ENCODE data around the gene ARMH1.

DNA sequence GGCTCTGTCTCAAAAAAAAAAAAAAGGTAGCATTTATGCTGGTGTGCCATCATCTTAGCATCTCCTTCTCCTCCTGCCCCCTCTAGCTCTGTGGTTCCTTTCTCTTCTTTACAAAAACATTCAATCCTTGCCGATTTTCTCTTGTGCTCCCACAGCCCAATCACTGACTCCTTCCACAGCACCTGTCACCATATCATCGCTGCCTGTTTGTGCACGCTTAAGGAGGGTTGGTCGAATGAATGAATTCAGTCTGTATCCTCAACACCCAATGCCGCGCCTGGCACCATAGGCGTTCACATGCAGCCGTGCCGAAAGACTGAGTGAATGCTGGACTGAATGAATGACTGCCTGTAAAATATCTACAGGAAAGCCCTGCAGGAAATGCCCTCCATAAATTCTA is 48.5 kb downstream of the ARMH1 start:
- TF ChIP-seq, protein P1, sequence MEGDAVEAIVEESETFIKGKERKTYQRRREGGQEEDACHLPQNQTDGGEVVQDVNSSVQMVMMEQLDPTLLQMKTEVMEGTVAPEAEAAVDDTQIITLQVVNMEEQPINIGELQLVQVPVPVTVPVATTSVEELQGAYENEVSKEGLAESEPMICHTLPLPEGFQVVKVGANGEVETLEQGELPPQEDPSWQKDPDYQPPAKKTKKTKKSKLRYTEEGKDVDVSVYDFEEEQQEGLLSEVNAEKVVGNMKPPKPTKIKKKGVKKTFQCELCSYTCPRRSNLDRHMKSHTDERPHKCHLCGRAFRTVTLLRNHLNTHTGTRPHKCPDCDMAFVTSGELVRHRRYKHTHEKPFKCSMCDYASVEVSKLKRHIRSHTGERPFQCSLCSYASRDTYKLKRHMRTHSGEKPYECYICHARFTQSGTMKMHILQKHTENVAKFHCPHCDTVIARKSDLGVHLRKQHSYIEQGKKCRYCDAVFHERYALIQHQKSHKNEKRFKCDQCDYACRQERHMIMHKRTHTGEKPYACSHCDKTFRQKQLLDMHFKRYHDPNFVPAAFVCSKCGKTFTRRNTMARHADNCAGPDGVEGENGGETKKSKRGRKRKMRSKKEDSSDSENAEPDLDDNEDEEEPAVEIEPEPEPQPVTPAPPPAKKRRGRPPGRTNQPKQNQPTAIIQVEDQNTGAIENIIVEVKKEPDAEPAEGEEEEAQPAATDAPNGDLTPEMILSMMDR (IDR thresholded peaks at IDR 0.05) = no peak
- TF ChIP-seq EP300 (IDR thresholded peaks at IDR 0.05) (no peak), POLR2A (IDR thresholded peaks at IDR 0.05) (no peak)

Measured in ovary (tissue), 3 donors.